Measurements from ENCODE around the gene INO80C.

Gene INO80C

DNA sequence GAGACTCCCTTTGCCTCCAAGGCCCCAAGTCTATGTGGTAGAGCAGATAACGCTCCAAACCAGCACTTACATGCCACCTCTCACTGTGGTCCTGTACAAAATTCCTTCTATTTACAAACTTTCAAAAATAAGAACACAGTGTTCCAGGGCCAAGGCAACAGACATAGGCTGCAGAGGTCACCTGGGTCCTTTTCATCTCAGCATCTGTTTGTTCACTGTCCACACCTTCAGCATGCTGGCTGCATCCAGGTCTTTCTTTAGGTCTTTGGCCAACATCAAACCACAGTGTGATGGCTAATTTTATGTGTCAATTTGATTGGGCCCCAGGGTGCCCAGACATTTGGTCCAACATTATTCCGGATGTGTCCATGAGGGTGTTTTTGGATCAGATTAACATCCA lies 20.0 kb upstream of the INO80C start:
- TF ChIP-seq, protein P1, sequence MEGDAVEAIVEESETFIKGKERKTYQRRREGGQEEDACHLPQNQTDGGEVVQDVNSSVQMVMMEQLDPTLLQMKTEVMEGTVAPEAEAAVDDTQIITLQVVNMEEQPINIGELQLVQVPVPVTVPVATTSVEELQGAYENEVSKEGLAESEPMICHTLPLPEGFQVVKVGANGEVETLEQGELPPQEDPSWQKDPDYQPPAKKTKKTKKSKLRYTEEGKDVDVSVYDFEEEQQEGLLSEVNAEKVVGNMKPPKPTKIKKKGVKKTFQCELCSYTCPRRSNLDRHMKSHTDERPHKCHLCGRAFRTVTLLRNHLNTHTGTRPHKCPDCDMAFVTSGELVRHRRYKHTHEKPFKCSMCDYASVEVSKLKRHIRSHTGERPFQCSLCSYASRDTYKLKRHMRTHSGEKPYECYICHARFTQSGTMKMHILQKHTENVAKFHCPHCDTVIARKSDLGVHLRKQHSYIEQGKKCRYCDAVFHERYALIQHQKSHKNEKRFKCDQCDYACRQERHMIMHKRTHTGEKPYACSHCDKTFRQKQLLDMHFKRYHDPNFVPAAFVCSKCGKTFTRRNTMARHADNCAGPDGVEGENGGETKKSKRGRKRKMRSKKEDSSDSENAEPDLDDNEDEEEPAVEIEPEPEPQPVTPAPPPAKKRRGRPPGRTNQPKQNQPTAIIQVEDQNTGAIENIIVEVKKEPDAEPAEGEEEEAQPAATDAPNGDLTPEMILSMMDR (IDR thresholded peaks at IDR 0.05; ENCODE audit: control insufficient read depth, extremely low read depth, insufficient read depth), result no peak
- DNase-seq (ENCODE audit: low read depth), result no peak
- no peak overlapping the region for H3K4me3 ChIP-seq (ENCODE audit: low read depth, low read length)

DNA sequence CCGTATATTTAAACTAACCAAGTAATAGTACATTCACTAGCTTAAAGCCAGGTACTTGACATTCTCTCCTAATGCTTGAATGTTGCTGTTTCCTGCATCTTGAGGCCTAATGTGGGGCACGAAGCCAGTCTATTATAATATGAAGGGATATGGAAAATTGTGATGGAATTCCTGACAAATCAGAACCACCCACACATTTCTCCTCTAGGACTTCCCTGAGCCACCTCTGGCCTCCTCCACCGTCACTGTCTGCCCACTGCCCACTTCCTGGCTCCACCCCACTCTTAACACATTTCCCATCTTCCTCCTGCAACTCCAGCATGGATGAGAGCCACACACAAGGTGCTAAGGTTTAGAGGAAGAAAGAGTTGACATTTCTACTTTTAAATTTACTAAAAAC lies 19.0 kb upstream of the INO80C start:
- TF ChIP-seq, protein P1 (IDR thresholded peaks at IDR 0.05; ENCODE audit: control insufficient read depth, extremely low read depth, insufficient read depth), result no peak
- no peak overlapping the region for H3K4me3 ChIP-seq (ENCODE audit: low read depth, low read length)
- no peak for DNase-seq (ENCODE audit: low read depth)

DNA sequence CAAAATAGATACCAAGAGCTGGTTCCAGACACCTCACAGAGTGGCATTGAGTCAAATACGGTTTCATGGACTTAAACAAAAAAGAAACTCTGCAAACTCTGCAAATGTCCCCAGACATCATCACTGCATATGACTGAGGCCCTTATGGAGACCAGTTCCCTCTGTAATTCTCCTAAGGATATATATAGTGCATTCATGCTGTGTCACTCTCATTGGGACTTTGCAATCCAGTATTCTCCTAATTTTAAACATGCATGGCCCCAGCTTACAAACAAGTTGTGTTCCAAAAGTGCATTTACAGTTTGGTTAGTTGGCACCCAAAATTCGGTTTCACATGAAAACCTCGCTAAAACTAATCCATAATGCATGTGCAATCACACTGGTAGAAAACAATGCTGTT lies 18.6 kb upstream of the INO80C start:
- TF ChIP-seq, protein P1 (IDR thresholded peaks at IDR 0.05; ENCODE audit: control insufficient read depth, extremely low read depth, insufficient read depth), result no peak
- DNase-seq (ENCODE audit: low read depth), result no peak
- no peak overlapping the region for H3K4me3 ChIP-seq (ENCODE audit: low read depth, low read length)

DNA sequence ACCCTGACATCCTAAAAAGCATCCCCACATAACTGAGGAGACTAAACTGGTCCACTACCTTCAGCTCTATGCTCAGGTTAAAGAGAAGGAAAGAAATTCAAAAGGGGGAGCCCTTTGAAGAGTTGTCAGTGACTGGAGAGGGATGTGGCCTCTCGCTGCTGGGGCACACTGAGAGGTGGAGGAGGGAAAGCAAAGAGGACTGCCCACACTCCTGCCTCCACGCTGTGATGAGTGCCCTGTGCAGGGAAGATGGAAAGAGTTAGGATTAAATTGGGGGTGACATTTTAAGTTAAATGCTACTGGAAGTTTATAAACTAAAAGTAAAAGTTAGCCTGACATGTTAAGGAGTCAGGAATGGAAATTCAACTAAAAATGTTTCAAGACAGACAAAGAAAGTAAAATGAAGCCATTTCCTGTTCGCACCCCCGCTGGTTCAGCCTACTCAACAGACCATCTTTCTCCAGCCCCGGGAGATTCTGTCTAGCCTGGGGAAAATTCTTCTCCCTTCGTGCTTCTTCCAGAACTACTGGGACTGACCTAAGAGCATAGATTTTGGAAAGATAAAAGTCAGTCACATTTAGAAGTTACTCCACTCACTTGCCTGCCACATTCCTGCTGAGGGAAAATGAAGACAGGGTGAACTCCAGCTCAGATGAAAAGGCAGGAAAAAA lies 17.8 kb upstream of the INO80C start:
- TF ChIP-seq, protein P1 (IDR thresholded peaks at IDR 0.05; ENCODE audit: control insufficient read depth, extremely low read depth, insufficient read depth), result no peak
- H3K4me3 ChIP-seq (ENCODE audit: low read depth, low read length), result no peak overlapping the region
- DNase-seq (ENCODE audit: low read depth), result no peak

DNA sequence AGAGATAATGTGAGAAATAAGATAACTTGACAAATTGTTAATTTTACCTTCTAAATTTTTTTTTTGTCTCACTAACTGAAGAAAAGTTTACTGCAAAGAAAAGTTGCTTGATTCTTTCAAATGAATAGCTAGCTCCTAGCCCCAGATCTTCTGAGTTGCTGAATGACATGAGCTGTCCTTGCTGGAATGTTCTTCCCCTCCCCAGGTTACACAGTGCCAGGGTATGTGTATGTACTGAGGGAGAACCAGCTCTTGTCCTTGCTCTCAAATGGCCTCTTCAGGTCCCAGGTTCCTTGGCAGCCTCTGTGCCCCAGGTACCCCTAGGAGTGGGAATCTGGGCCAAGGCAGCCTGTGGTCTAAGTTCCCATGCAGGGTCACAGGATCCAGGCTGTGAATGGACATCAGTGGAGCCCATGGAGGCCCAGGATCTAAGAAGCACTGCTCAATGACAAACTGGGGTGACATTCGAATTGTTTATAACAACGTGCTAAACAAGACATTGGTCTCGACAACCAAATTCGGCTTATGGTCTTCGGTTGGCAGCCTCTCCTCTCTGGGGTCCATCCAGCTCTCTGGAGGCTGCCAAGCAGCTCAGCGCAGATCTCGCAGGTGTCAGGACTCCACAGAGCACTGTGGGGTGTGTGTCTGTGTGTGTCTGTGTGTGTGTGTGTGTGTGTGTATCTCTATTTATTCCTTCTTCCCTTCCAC lies 17.1 kb upstream of the INO80C start:
- H3K4me3 ChIP-seq (ENCODE audit: low read depth, low read length), result no peak overlapping the region
- TF ChIP-seq, protein P1 (IDR thresholded peaks at IDR 0.05; ENCODE audit: control insufficient read depth, extremely low read depth, insufficient read depth), result no peak
- no peak for DNase-seq (ENCODE audit: low read depth)

DNA sequence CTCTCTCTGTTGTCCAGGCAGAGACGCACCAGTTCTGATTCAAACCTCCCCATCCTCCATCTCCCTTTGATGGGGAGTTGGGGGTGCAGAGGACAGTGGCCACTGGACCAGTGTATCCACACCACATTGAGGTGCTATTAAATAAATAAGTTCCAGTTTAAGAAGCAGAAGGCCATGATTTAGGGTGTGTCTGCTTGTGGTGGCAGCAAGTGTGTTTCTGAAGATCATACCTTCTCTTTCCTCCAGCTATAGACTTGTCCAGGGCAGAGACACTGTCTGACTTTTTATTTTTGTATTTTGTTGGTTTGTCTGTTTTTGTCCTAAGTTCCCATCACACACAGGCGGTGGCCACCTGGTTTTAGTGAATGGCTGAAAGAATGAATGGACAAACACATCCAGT lies 16.5 kb upstream of the INO80C start:
- H3K4me3 ChIP-seq (ENCODE audit: low read depth, low read length), result no peak overlapping the region
- DNase-seq (ENCODE audit: low read depth), result no peak
- TF ChIP-seq, protein P1 (IDR thresholded peaks at IDR 0.05; ENCODE audit: control insufficient read depth, extremely low read depth, insufficient read depth), result no peak
